Left cardiac atrium (tissue), 4 donors: ENCODE results near the gene CFAP57. TPM values are rescaled to one million over a fixed set of nuclear protein-coding genes. Genes with fewer than 3 reads are reported as not detected.

ENCODE experiments used
- ATAC-seq, 2 donors: fragments of 200-7000 bp; cut with Tn5 transposase; one replicate each; pipeline ENCODE4 v1.9.1; 2020; ENCODE audit warnings: mild to moderate bottlenecking in 2 of 2, moderate library complexity in 2 of 2
- DNase-seq: peaks from one replicate; pipeline ENCODE4 v3.0.0-alpha.2; 2020
- intact Hi-C, 2 donors: fragments of 100-400 bp; cut with DNase I; formaldehyde crosslinking; loops; one replicate each; pipeline versions ENCODE4 v1.14.1 to v1.15.1; 2022 to 2023
- microRNA-seq, 2 donors: library from miRNA; unstranded; fragments of <30 nt; microRNA quantifications; one replicate each; pipeline ENCODE4 v1.2.0, GENCODE V29; 2020
- total RNA-seq, 2 donors: library from RNA; stranded (reverse); fragmentation: NEBNext Ultra II Directional; extraction: Animal tissue kit (Norgen Biotek cat#: 25700); gene quantifications; one replicate each; pipeline ENCODE4 v1.2.1, GENCODE V29; 2021
- donor health status: DM: no; HTN: yes; CAD: no.
- donor health status: DM: no; HTN: yes; CAD: no; lungs with severe emphysema.
- donor health status: DM: yes; HTN: yes; CAD: no.
- donor health status: Dilated cardiomyopathy.

CFAP57 gene
- total RNA-seq, 2 donors from 2014 or later: 0.13 TPM; not detected in 1

GRCh38 chr1:43303471-43304313 lies 131.6 kb downstream of the CFAP57 start:
- DNase-seq: peak; percentile 19

More at GRCh38 chr1:43303471-43304313, 131.6 kb downstream of the CFAP57 start:
- intact Hi-C loops: loop anchor here in 1 of 2 donors (5.0 kb wide), 1 partner anchor 66 kb away; no protein-coding TSS in a partner anchor
- ATAC-seq: peak in 1 of 2 donors; percentile 22

Small RNA genes lying within 50 kb of the gene (microRNA-seq; reads per million reads assigned to microRNA genes)
- 0.81 to 1.1 reads per million in 2 donors for gene MIR6733

Other genes with a start within 250 kb of the CFAP57 start
- 10 to 100 TPM; 10.9 to 12.9 TPM for gene SLC2A1, start 213.5 kb upstream of the CFAP57 start, total RNA-seq
- gene EBNA1BP2, start within 50 bp of the CFAP57 start, total RNA-seq: 10 to 100 TPM; 26.3 to 37.0 TPM
- under 1 TPM; 0.41 to 0.65 TPM for gene TMEM125, start 97.7 kb downstream of the CFAP57 start, total RNA-seq
- gene C1orf210, start 113.3 kb downstream of the CFAP57 start, total RNA-seq: not detected
- 10 to 100 TPM; 23.1 to 38.9 TPM for gene TIE1, start 128.7 kb downstream of the CFAP57 start, total RNA-seq
- gene MPL, start 165.5 kb downstream of the CFAP57 start, total RNA-seq: under 1 TPM; 0.44 to 0.65 TPM
- gene CDC20, start 186.7 kb downstream of the CFAP57 start, total RNA-seq: 1 to 10 TPM in 1 of 2 donors, under 1 TPM in 1; 0.34 to 1.4 TPM
- gene ELOVL1, start 195.7 kb downstream of the CFAP57 start, total RNA-seq: 10 to 100 TPM; 35.9 to 49.4 TPM
- 10 to 100 TPM; 19.1 to 27.4 TPM for gene MED8, start 217.5 kb downstream of the CFAP57 start, total RNA-seq
- gene SZT2, start 217.6 kb downstream of the CFAP57 start, total RNA-seq: 10 to 100 TPM; 26.3 to 30.5 TPM